GM19043 (cell line): Measurements from ENCODE around the gene PCED1A.

Source experiments
- ATAC-seq: cut with Tn5 transposase; IDR thresholded peaks from one replicate; pipeline ENCODE4 v1.9.1; 2021; ENCODE audit warnings: low read depth; ENCODE audit not compliant: unreplicated experiment

PCED1A gene

GRCh38 chr20:2840138-2840966 lies at the start of gene PCED1A, which contains the start of gene VPS16:
PCED1A (minus strand) TSS chr20:2840655; CDS start chr20:2839912, 743 bp downstream.
VPS16 (plus strand) TSS chr20:2840745; CDS start chr20:2840775, 30 bp downstream.
- ATAC-seq, result peak; percentile 95

- no peak for ATAC-seq
Observed at GRCh38 chr20:2889797-2890196, 49.3 kb upstream of the PCED1A start.

GRCh38 chr20:2889209-2889608 lies 48.8 kb upstream of the PCED1A start:
- no peak for ATAC-seq

GRCh38 chr20:2888224-2888955 lies 47.9 kb upstream of the PCED1A start:
- ATAC-seq, result no peak

- no peak for ATAC-seq
Observed at GRCh38 chr20:2887715-2888114, 47.3 kb upstream of the PCED1A start.

GRCh38 chr20:2883726-2884637 lies 43.5 kb upstream of the PCED1A start:
- ATAC-seq, result no peak

- ATAC-seq, result no peak
Observed at GRCh38 chr20:2880650-2881049, 40.2 kb upstream of the PCED1A start.

- no peak for ATAC-seq
Observed at GRCh38 chr20:2879146-2879545, 38.7 kb upstream of the PCED1A start.

GRCh38 chr20:2878515-2878914 lies 38.1 kb upstream of the PCED1A start:
- no peak for ATAC-seq

- no peak for ATAC-seq
Observed at GRCh38 chr20:2875690-2876203, 35.3 kb upstream of the PCED1A start.

GRCh38 chr20:2874456-2874855 lies 34.0 kb upstream of the PCED1A start:
- no peak for ATAC-seq

GRCh38 chr20:2873747-2874041 lies 33.2 kb upstream of the PCED1A start:
- ATAC-seq, result peak; percentile 22

GRCh38 chr20:2873010-2873746 lies 32.7 kb upstream of the PCED1A start, which contains the start of gene PTPRA:
PTPRA (plus strand) TSS chr20:2873481; CDS start chr20:2964278, 90,797 bp downstream.
- peak; percentile 92 for ATAC-seq

- peak; percentile 37 for ATAC-seq
Observed at GRCh38 chr20:2872459-2873009, 32.1 kb upstream of the PCED1A start.

GRCh38 chr20:2871661-2872458 lies 31.4 kb upstream of the PCED1A start:
- no peak for ATAC-seq

- no peak for ATAC-seq
Observed at GRCh38 chr20:2871111-2871465, 30.6 kb upstream of the PCED1A start.

GRCh38 chr20:2869381-2869780 lies 28.9 kb upstream of the PCED1A start:
- ATAC-seq, result no peak

- no peak for ATAC-seq
Observed at GRCh38 chr20:2867081-2867864, 26.8 kb upstream of the PCED1A start.
